ENCODE results near the gene ATRNL1.

- TF ChIP-seq EZH2 (IDR thresholded peaks at IDR 0.05; ENCODE audit: insufficient read depth, poor library complexity, severe bottlenecking) = no peak
- TF ChIP-seq EZH2phosphoT487 (IDR thresholded peaks at IDR 0.05; ENCODE audit: insufficient read depth, low read depth) = no peak
Observed at GRCh38 chr10:115066528-115066927, 26.6 kb upstream of the ATRNL1 start.
